ENCODE data around the gene PLEK.

PLEK gene

DNA sequence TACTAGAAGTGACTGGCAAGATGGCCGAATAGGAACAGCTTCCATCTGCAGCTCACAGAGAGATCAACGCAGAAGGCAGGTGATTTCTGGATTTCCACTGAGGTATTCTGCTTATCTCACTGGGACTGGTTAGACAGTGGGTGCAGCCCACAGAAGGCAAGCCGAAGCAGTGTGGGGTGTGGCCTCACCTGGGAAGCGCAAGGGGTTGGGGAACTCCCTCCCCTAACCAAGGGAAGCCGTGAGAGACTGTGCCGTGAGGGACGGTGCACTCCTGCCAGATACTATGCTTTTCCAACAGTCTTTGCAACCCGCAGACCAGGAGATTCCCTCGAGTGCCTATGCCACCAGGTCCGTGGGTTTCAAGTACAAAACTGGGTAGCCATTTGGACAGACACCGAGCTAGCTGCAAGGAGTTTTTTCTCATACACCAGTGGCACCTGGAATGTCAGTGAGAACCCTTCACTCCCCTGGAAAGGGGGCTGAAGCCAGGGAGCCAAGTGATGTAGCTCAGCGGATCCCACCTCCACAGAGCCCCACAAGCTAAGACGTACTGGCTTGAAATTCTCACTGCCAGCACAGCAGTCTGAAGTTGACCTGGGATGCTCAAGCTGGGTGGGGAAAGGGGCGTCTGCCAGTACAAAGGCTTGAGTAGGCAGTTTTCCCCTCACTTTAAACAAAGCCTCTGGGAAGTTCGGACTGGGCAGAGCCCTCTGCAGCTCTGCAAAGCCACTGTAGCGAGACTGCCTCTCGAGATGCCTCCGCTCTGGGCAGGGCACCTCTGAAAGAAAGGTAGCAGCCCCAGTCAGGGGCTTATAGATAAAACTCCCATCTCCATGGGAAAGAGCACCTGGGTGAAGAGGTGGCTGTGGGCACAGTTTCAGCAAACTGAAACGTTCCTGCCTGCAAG, 40.1 kb downstream of the PLEK start:
- TF ChIP-seq, protein P1, sequence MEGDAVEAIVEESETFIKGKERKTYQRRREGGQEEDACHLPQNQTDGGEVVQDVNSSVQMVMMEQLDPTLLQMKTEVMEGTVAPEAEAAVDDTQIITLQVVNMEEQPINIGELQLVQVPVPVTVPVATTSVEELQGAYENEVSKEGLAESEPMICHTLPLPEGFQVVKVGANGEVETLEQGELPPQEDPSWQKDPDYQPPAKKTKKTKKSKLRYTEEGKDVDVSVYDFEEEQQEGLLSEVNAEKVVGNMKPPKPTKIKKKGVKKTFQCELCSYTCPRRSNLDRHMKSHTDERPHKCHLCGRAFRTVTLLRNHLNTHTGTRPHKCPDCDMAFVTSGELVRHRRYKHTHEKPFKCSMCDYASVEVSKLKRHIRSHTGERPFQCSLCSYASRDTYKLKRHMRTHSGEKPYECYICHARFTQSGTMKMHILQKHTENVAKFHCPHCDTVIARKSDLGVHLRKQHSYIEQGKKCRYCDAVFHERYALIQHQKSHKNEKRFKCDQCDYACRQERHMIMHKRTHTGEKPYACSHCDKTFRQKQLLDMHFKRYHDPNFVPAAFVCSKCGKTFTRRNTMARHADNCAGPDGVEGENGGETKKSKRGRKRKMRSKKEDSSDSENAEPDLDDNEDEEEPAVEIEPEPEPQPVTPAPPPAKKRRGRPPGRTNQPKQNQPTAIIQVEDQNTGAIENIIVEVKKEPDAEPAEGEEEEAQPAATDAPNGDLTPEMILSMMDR (IDR thresholded peaks at IDR 0.05): no peak

DNA sequence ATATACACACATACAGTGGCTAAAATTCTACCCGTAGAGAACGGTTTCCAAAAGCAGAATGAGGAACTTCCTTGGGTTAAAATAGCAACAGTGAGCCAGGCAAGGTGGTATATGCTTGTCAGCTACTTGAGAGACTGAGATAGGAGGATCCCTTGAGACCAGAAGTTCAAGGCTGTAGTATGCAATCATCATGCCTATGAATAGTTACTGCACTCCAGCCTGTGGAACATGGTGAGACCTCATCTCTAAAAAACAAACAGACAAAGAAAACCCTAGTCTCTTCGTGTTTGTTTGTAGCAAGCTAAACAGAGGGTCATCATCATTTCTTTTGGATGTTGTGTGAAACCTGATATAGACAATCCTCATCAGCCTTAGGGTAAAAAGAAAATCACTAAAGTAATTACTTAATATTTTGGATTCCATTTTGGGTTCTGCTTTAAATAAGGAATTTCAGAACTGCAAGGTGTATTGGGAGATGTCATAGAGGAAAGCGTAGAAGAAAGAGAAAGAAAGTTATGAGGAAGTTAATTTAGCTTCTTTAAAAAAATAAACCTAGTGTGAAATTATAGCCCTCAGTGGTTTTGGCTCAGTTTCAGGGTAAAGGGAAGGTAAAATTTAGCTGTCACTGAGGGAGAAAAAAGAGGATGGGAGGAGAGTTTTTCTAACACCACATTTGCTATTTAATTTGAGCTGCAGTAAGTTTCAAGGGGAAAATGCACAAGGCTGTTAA, 46.5 kb downstream of the PLEK start:
- TF ChIP-seq, protein P1 (IDR thresholded peaks at IDR 0.05): no peak

DNA sequence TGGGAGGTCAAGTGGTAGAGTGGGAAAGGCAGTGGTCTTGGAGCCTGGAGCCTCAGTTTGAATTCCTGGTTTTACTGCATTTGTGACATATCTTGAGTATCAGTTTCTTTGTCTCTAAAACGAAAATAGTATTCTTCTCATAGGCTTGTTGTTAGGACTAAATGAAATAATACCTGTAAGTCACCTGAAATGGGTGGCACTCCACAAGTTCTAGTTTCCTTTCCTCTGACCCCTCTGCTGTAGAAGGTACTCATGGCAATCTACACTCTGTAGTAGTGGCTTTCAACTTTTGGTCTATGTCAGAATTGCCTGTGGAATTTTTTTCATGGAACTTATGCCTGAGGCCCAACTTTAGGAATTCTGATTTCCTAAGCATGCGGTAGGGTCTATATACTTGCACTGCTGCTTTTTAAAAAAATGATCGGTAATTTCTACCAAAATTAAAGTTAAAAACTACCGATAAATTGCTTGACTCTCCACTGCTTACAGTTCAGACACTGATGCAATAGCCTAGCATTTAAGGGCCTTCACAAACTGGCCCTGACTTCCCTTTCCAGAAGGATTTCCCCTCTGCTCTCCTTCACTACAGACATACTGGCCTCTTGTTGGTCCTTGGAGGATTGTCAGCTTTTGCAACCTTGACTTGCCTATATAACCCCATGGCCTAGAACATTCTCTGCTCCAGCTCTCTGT, 47.2 kb downstream of the PLEK start:
- TF ChIP-seq, protein P1 (IDR thresholded peaks at IDR 0.05): no peak

DNA sequence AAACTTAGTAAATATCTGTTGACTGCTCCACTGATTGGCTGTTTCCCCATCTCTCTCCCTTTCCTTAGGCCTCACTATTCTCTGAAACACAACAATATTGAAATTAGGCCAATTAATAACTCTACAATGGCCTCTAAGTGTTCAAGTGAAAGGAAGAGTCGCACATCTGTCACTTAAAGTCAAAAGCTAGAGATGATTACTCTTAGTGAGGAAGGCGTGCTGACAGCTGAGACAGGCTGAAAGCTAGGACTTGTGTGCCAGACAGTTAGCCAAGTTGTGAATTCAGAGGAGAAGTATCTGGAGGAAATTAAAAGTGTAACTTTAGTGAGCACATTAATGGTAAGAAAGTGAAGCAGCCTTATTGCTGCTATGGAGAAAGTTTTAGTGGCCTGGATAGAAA, 48.4 kb downstream of the PLEK start:
- TF ChIP-seq, protein P1 (IDR thresholded peaks at IDR 0.05): no peak

DNA sequence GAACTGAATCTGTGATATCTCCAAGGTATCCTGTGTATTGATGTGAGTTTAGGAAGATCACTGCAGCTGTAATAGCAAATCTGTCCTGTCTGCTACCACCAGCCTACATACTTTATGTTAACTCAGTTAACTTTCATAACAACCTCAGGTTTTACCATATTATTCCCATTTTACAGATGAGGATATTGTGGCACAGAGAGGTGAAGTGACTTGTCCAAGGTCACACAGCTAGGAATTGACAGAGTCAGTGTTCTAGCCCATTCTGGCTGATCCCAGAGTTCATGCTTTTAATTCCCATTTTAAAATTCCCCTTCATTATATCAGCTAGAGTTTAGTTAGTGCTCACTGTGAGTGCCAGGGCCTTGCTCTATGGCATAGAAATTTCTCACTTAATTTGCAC, 49.4 kb downstream of the PLEK start:
- TF ChIP-seq, protein P1 (IDR thresholded peaks at IDR 0.05): no peak

DNA sequence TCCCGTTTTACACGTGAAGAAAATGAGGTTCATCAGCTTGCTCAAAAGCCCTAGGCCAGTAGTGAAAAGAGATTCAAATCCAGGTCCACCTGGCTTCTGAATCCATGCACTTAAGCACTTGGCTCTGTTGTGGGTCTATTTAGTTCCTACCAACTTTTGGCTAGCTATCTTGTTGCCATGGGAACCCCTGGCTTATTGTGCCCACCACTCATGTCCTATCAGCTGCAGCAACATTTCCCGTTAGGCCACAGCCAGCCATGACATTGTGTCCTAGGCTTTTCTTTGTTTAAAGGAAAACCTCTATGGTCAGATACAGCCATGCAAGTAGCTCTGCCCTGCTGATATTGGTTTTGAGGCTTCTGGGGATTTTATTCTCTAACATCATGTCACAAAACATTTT, 49.8 kb downstream of the PLEK start:
- TF ChIP-seq, protein P1 (IDR thresholded peaks at IDR 0.05): no peak

DNA sequence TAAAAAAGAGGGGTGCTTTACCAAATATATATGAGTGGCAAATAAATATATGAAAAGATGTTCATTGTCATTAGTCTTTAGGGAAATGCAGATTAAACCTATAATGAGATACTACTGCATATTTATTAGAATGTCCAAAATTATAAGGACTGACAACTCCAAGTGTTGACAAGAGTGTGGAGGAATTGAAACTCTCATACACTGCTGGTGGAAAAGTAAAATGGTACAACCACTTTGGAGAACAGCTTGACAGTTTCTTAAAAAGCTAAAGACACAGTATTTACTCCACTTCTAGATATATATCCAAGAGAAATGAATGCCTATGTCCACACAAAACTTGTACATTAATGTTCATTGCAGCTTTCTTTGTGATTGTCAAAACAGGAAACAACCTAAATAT, 50.4 kb downstream of the PLEK start:
- TF ChIP-seq, protein P1 (IDR thresholded peaks at IDR 0.05): no peak

Measured in LNCAP (cell line).